ENCODE results near the gene ELAPOR2.
"Not testable (repeated sequence)": the region's sequence is repeated elsewhere in the genome, so short reads cannot be mapped to it uniquely, and the experiment has no call there.

Gene ELAPOR2

DNA sequence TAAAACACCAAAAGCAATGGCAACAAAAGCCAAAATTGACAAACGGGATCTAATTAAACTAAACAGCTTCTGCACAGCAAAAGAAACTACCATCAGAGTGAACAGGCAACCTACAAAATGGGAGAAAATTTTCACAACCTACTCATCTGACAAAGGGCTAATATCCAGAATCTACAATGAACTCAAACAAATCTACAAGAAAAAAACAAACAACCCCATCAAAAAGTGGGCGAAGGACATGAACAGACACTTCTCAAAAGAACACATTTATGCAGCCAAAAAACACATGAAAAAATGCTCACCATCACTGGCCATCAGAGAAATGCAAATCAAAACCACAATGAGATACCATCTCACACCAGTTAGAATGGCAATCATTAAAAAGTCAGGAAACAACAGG is 14.7 kb downstream of the ELAPOR2 start:
- not testable (repeated sequence) for DNase-seq

- not testable (repeated sequence) for DNase-seq
These were observed 17.9 kb downstream of the ELAPOR2 start for GRCh38 chr7:87041586-87041985.

GRCh38 chr7:87039691-87040299 is 19.7 kb downstream of the ELAPOR2 start:
- DNase-seq: peak; percentile 32

DNA sequence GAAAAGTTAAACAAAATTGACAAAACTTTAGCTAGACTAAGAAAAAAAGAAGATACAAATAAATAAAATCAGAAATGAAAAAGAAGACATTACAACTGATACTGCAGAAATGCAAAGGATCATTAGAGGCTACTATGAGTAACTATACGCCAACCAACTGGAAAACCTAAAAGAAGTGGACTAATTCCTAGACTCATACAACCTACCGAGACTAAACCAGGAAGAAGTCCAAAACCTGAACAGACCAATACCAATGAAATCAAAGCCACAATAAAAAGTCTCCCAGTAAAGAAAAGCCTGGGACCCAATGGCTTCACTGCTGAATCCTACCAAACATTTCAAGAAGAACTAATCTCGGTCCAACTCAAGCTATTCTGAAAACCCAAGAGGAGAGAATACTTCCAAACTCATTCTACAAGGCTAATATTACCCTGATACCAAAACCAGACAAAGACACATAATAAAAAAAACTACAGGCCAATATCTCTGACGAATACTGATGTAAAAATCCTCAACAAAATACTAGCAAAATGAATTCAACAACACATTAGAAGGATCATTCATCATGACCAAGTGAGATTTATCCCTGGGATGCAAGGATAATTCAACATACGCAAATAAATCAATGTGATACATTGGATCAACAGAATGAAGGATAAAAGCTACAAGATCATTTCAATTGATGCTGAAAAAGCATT is 20.3 kb downstream of the ELAPOR2 start:
- no peak for DNase-seq

- no peak for DNase-seq
These were observed 22.5 kb downstream of the ELAPOR2 start for GRCh38 chr7:87036985-87037384.

DNA sequence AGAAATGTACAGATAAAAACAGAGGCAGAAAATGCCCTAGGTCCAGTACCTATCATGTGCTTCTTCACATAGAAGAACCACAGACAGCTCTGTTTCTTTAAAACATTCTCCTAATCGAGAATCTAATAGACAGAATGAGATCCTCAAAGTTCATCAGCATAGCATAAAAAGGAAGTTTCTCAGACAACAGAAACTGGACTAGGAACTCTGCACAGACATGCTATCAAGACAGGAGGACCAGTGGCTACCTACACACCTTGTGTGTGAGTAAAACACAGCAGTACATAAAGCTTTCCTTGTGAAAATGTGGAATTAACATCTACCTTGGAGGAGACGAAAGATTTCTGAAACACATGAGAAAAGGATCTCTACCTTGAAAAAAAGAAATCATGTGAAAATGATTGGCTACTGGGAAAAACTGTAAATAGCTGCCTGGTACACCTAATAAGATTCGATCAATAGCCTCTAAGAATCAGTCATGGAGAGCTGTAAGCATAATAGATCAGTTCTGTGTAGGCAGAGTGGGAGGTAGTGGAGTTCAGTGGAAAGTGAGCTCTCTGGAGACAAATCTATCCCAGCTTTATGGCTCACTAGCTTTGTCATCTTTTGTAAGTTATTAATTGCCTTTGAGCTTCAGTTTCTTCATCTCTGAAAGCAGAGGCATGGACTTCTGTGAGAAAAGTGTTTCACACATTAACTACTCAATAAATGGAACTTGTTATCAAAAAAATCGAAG is 26.7 kb downstream of the ELAPOR2 start:
- no peak for DNase-seq

- DNase-seq: no peak
These were observed 30.4 kb downstream of the ELAPOR2 start for GRCh38 chr7:87029078-87029477.

DNA sequence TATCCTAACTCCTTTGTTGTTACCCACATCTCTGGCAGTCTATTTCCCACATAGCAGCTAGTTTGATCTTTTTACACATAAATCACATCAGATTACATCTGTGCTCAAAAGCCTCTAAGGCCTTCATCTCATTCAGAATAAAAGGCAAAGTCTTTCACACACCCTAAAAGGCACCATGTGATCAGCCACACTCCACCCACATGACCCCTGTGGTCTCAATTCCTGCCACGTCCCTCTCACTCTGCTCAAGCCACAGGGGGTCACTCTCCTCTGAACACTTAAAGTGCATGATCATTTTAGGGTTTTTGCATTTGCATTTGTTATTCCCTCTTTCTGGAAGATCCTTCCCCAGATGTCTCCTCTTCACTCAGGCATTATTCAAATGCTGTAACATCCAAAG is 30.8 kb downstream of the ELAPOR2 start:
- no peak for DNase-seq

GRCh38 chr7:87027900-87028299 is 31.6 kb downstream of the ELAPOR2 start:
- no peak for DNase-seq

- no peak for DNase-seq
These were observed 38.2 kb downstream of the ELAPOR2 start for GRCh38 chr7:87021285-87021684.

- DNase-seq: no peak
These were observed 42.8 kb downstream of the ELAPOR2 start for GRCh38 chr7:87016606-87017005.

GRCh38 chr7:87013840-87014190 is 45.6 kb downstream of the ELAPOR2 start:
- no peak for DNase-seq

DNA sequence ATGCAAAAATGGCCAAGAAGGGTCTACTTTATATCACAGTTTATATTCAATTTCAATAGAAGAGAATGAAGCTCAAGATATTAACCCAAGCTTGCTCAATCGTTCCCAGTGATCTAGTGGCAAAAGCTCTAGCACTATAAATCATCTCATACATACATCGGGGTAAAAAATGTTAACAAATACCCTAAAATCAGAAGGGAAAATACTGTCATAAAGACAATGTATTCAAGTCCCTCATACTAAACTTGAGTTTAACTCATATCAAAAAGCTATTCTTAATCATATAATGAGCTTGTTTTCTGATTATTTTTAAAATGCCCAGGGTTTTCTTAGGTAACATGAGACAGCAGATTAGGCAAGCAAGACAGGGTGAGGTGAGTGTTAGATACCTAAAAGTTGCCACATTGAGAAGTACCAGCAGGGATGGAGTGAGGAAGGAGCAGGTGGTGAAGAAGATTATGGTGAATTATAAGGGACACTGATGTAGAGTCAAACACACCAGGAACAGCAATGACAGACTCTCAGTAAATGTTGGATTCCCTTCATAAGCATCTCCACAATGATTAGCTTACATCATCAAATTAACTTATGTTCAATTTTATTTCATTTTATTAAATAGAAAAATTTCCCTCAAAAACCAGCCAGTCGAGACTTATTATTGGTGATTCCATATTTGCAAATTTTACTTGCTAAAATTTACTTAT is 46.2 kb downstream of the ELAPOR2 start:
- DNase-seq: no peak
